CD4-positive, alpha-beta T cell treated with Interleukin-1 beta for 1 hour (primary cell): ENCODE data around the gene EID1.
"Not testable (repeated sequence)": the region's sequence is repeated elsewhere in the genome, so short reads cannot be mapped to it uniquely, and the experiment has no call there.

Source experiments
- DNase-seq, 2 donors: peaks; one replicate each; pipeline ENCODE4 v3.0.0-alpha.2; 2020 to 2022

The EID1 gene

GRCh38 chr15:48871542-48871941 is 6.4 kb upstream of the EID1 start:
- no peak for DNase-seq

- DNase-seq, result no peak
Measured at GRCh38 chr15:48872632-48873031, 5.3 kb upstream of the EID1 start.

- no peak for DNase-seq
Measured at GRCh38 chr15:48875241-48875960, 2.5 kb upstream of the EID1 start.

GRCh38 chr15:48876057-48876456 is 1.9 kb upstream of the EID1 start:
- no peak for DNase-seq

- no peak for DNase-seq
Measured at GRCh38 chr15:48880070-48880634, 2.2 kb downstream of the EID1 start.

GRCh38 chr15:48883699-48884098 is 5.8 kb downstream of the EID1 start:
- no peak for DNase-seq

GRCh38 chr15:48887144-48887543 is 9.2 kb downstream of the EID1 start:
- DNase-seq, result no peak

- DNase-seq, result no peak
Measured at GRCh38 chr15:48888191-48888590, 10.3 kb downstream of the EID1 start.

- no peak for DNase-seq
Measured at GRCh38 chr15:48888836-48889235, 10.9 kb downstream of the EID1 start.

GRCh38 chr15:48889925-48890324 is 12.0 kb downstream of the EID1 start:
- no peak for DNase-seq

- no peak for DNase-seq
Measured at GRCh38 chr15:48890375-48890972, 12.5 kb downstream of the EID1 start.

GRCh38 chr15:48891232-48891765 is 13.4 kb downstream of the EID1 start:
- no peak for DNase-seq

GRCh38 chr15:48893311-48893710 is 15.4 kb downstream of the EID1 start:
- no peak for DNase-seq

GRCh38 chr15:48896869-48897814 is 19.2 kb downstream of the EID1 start:
- DNase-seq, result no peak

- no peak for DNase-seq
Measured at GRCh38 chr15:48898032-48898431, 20.1 kb downstream of the EID1 start.

- DNase-seq, result no peak
Measured at GRCh38 chr15:48898446-48898845, 20.5 kb downstream of the EID1 start.

GRCh38 chr15:48899793-48900192 is 21.9 kb downstream of the EID1 start:
- DNase-seq, result no peak

GRCh38 chr15:48904758-48905157 is 26.8 kb downstream of the EID1 start:
- no peak for DNase-seq

- DNase-seq, result no peak
Measured at GRCh38 chr15:48905216-48905615, 27.3 kb downstream of the EID1 start.

GRCh38 chr15:48905847-48906246 is 27.9 kb downstream of the EID1 start:
- DNase-seq, result no peak

GRCh38 chr15:48909313-48909712 is 31.4 kb downstream of the EID1 start:
- not testable (repeated sequence) for DNase-seq

GRCh38 chr15:48910554-48910953 is 32.6 kb downstream of the EID1 start:
- not testable (repeated sequence) for DNase-seq

- DNase-seq, result no peak
Measured at GRCh38 chr15:48913141-48913540, 35.2 kb downstream of the EID1 start.
